SU-DHL-6 (cell line): ENCODE results near the gene MTREX.
A peak's percentile ranks its signal among the peaks of the same experiment; 100 is the strongest.

Source experiments
- H2AFZ ChIP-seq: fragments of 200-600 bp; sonication (generic); 2 replicates; pipeline ENCODE4 v1.6.1; 2014; ENCODE audit warnings: low read depth, mild to moderate bottlenecking, moderate library complexity, mixed read lengths, antibody characterized with exemption, low read length; ENCODE audit not compliant: severe bottlenecking
- H3F3A ChIP-seq: fragments of 200-600 bp; shearing (Covaris generic); 2 replicates; pipeline ENCODE4 v1.6.0; 2016; ENCODE audit warnings: antibody characterized with exemption, mild to moderate bottlenecking; ENCODE audit not compliant: insufficient read depth
- H3K27ac ChIP-seq: fragments of 200-600 bp; sonication (generic); 2 replicates; pipeline ENCODE4 v1.5.1; 2016; ENCODE audit warnings: low read depth, mild to moderate bottlenecking, low read length, moderate library complexity, mixed read lengths
- H3K27me3 ChIP-seq: fragments of 200-600 bp; sonication (generic), shearing (Covaris generic); 2 replicates; pipeline ENCODE4 v1.6.0; 2014; ENCODE audit warnings: mild to moderate bottlenecking, low read length
- H3K36me3 ChIP-seq: fragments of 200-600 bp; sonication (generic); 2 replicates; pipeline ENCODE4 v1.6.1; 2014; ENCODE audit warnings: mild to moderate bottlenecking, low read length, mixed read lengths
- H3K4me2 ChIP-seq: fragments of 300-600, 200-600 bp; shearing (Covaris generic), sonication (generic); 2 replicates; pipeline ENCODE4 v1.6.0; 2014; ENCODE audit warnings: low read length, low read depth, mild to moderate bottlenecking; ENCODE audit not compliant: poor library complexity, severe bottlenecking
- H3K4me3 ChIP-seq: fragments of 200-600 bp; sonication (generic); 2 replicates; pipeline ENCODE4 v1.5.1; 2014; ENCODE audit warnings: antibody characterized with exemption, low read length, mild to moderate bottlenecking, mixed read lengths; ENCODE audit not compliant: insufficient read depth, poor library complexity, severe bottlenecking
- H3K79me2 ChIP-seq: fragments of 200-600 bp; sonication (generic); 2 replicates; pipeline ENCODE4 v1.6.1; 2014; ENCODE audit warnings: mild to moderate bottlenecking, low read length, moderate library complexity; ENCODE audit not compliant: insufficient read depth
- H3K9ac ChIP-seq: fragments of 200-600 bp; sonication (generic); 2 replicates; pipeline ENCODE4 v1.7.0; 2014; ENCODE audit warnings: mild to moderate bottlenecking, low read length
- H3K9me2 ChIP-seq: fragments of 200-600 bp; sonication (generic); replicated peaks from 2 replicates; pipeline ENCODE4 v1.6.1; 2014; ENCODE audit warnings: low read length; ENCODE audit not compliant: insufficient read depth
- H3K9me3 ChIP-seq: fragments of 200-600 bp; sonication (generic); 2 replicates; pipeline ENCODE4 v1.6.1; 2014; ENCODE audit warnings: low read length, mixed read lengths; ENCODE audit not compliant: insufficient read depth
- H4K20me1 ChIP-seq: fragments of 200-600 bp; sonication (generic); 2 replicates; pipeline ENCODE4 v1.6.1; 2014; ENCODE audit warnings: low read depth, mild to moderate bottlenecking, antibody characterized with exemption, low read length, moderate library complexity, mixed read lengths
- CTCF ChIP-seq: fragments of 200-600 bp; sonication (generic); IDR thresholded peaks from one replicate; pipeline ENCODE4 v1.5.1; 2017; ENCODE audit warnings: antibody characterized with exemption, mild to moderate bottlenecking, low read length, moderate library complexity; ENCODE audit not compliant: insufficient read depth, poor library complexity, severe bottlenecking
- EZH2phosphoT487 ChIP-seq: fragments of 200-600 bp; sonication (generic), shearing (Covaris generic); conservative IDR thresholded peaks from 2 replicates; pipeline ENCODE4 v1.6.1; 2018; ENCODE audit warnings: mild to moderate bottlenecking, antibody characterized with exemption, low read length, moderate library complexity, mixed read lengths

MTREX gene

GRCh38 chr5:55307383-55308253 lies at the start of gene MTREX, which contains the start of gene DHX29:
MTREX (plus strand) TSS chr5:55307989; CDS start chr5:55308014, 25 bp downstream.
DHX29 (minus strand) TSS chr5:55307694; CDS start chr5:55307573, 121 bp downstream.
- peak within 1 kb of the TSS; percentile 95 for H3K9ac ChIP-seq
- TF ChIP-seq EZH2phosphoT487 (no peak), CTCF (no peak)
- H3K27ac ChIP-seq, result peak within 1 kb of the TSS; percentile 67
- H3K9me3 ChIP-seq, result no peaks in the 10 kb centered on the region
- no peaks in the 10 kb centered on the region for H3K27me3 ChIP-seq
- no peaks in the 10 kb centered on the region for H3K9me2 ChIP-seq
- peak within 1 kb of the TSS; percentile 99 for H3K4me3 ChIP-seq
- peaks cover 3% of the 10 kb centered on the region; the same call in 1 of the 2 replicates for H4K20me1 ChIP-seq
- H3K4me2 ChIP-seq, result peak within 1 kb of the TSS; percentile 67
- no peaks in the 10 kb centered on the region for H3F3A ChIP-seq
- peaks cover 11% of the 10 kb centered on the region; the same call in 1 of the 2 replicates for H3K36me3 ChIP-seq
- H3K79me2 ChIP-seq, result peaks cover 95% of the 10 kb centered on the region
- peak within 1 kb of the TSS; percentile 86 for H2AFZ ChIP-seq

- TF ChIP-seq EZH2phosphoT487 (no peak), CTCF (no peak)
- Histone ChIP-seq H3K9me3 (no peaks in the 10 kb centered on the region), H3K4me3 (no peak overlapping the region), H3K79me2 (no peaks in the 10 kb centered on the region), H3K27me3 (no peaks in the 10 kb centered on the region), H4K20me1 (no peaks in the 10 kb centered on the region), H3K27ac (no peak overlapping the region), H3K9ac (no peak overlapping the region), H3K36me3 (peaks cover 19% of the 10 kb centered on the region; the same call in 1 of the 2 replicates), H2AFZ (no peak overlapping the region), H3F3A (0 out of 2 replicates have a peak, but pooled peaks cover 6% of the 10 kb centered on the region), H3K4me2 (no peak overlapping the region), H3K9me2 (no peaks in the 10 kb centered on the region)
Observed at GRCh38 chr5:55258339-55258738, 49.5 kb upstream of the MTREX start.

- H3K27ac ChIP-seq, result no peak overlapping the region
- peaks cover 27% of the 10 kb centered on the region; the same call in 1 of the 2 replicates for H3K36me3 ChIP-seq
- no peak overlapping the region for H3K9ac ChIP-seq
- H3K27me3 ChIP-seq, result no peaks in the 10 kb centered on the region
- H2AFZ ChIP-seq, result no peak overlapping the region
- H3K79me2 ChIP-seq, result no peaks in the 10 kb centered on the region
- H4K20me1 ChIP-seq, result no peaks in the 10 kb centered on the region
- no peak overlapping the region for H3K4me3 ChIP-seq
- no peaks in the 10 kb centered on the region for H3K9me3 ChIP-seq
- no peaks in the 10 kb centered on the region for H3F3A ChIP-seq
- H3K4me2 ChIP-seq, result no peak overlapping the region
- H3K9me2 ChIP-seq, result no peaks in the 10 kb centered on the region
- no peak for TF ChIP-seq EZH2phosphoT487
- TF ChIP-seq CTCF, result no peak
Observed at GRCh38 chr5:55276771-55277170, 31.0 kb upstream of the MTREX start.
